ENCODE results near the gene FBXO7. TPM values are rescaled to one million over a fixed set of nuclear protein-coding genes. Genes with fewer than 3 reads are reported as not detected.

Gene FBXO7
- total and polyA plus RNA-seq, 2 experiments from 2014 or later: 82.7 to 94.2 TPM

DNA sequence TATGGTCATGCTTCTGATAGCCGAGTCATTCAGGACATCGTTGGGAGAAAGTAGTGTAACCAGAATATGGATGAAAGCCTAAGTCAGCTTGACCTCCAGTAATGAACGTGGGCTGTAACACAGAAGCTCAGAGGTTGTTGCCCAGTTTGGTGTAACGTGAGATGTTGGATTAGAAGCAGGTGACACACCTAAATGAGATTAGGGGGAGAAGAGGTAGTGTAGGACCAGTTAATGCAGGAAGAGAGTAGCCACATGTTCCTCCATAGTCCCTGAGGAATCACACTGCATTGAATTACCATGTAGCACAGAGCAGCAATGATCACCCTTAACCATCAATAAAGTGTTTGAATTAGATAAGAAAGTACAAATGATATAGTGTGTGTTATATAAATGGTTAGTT lies 20.4 kb downstream of the FBXO7 start:
- peaks cover 2% of the 10 kb centered on the region for H3K36me3 ChIP-seq (replicated peaks; ENCODE audit: insufficient read depth, low read depth)
- H2AFZ ChIP-seq: no peak overlapping the region
- H3K4me3 ChIP-seq: no peak overlapping the region
- no peaks in the 10 kb centered on the region for H3K79me2 ChIP-seq
- no peaks in the 10 kb centered on the region for H4K20me1 ChIP-seq (ENCODE audit: insufficient read depth, poor library complexity, severe bottlenecking)
- no peak overlapping the region for H3K4me2 ChIP-seq
- DNase-seq (ENCODE audit: low spot score): no peak
- 95% methylated on average over 4 of the region's 4 CpGs for WGBS (ENCODE audit: low lambda C conversion rate, missing lambda C conversion rate)
- no peak overlapping the region for H3K27ac ChIP-seq
- no peaks in the 10 kb centered on the region for H3K4me1 ChIP-seq (ENCODE audit: insufficient read depth)
- H3K27me3 ChIP-seq: no peaks in the 10 kb centered on the region
- TF ChIP-seq, protein P1, sequence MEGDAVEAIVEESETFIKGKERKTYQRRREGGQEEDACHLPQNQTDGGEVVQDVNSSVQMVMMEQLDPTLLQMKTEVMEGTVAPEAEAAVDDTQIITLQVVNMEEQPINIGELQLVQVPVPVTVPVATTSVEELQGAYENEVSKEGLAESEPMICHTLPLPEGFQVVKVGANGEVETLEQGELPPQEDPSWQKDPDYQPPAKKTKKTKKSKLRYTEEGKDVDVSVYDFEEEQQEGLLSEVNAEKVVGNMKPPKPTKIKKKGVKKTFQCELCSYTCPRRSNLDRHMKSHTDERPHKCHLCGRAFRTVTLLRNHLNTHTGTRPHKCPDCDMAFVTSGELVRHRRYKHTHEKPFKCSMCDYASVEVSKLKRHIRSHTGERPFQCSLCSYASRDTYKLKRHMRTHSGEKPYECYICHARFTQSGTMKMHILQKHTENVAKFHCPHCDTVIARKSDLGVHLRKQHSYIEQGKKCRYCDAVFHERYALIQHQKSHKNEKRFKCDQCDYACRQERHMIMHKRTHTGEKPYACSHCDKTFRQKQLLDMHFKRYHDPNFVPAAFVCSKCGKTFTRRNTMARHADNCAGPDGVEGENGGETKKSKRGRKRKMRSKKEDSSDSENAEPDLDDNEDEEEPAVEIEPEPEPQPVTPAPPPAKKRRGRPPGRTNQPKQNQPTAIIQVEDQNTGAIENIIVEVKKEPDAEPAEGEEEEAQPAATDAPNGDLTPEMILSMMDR (IDR thresholded peaks at IDR 0.05; ENCODE audit: poor library complexity): no peak
- TF ChIP-seq EZH2 (IDR thresholded peaks at IDR 0.05; ENCODE audit: borderline replicate concordance) (no peak), EZH2phosphoT487 (IDR thresholded peaks at IDR 0.05; ENCODE audit: low read depth, severe bottlenecking, unreplicated experiment) (no peak)
- H3K9me3 ChIP-seq (ENCODE audit: low read depth): no peaks in the 10 kb centered on the region
- H3K9me2 ChIP-seq (replicated peaks; ENCODE audit: insufficient read depth): no peaks in the 10 kb centered on the region

DNA sequence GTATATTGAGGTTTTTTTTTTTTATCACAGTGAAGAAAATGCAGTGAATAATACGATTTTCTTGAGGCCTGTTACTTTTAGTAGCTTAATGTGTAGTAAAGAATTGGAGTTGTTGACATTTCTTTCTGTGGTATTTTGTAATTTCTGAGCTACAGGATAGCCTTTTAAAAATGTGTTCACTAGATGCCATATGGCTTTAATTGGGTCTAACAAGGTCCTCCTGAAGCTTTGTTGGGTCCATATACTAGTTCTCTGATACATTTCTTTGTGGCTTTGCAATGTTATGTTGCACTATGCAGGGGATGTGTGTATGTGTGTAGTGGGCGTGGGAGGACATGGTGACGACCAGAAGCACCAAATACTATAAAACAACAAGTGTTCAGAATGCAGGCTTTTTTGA lies 25.1 kb downstream of the FBXO7 start:
- WGBS (ENCODE audit: low lambda C conversion rate, missing lambda C conversion rate): 85% methylated on average over 3 of the region's 3 CpGs

DNA sequence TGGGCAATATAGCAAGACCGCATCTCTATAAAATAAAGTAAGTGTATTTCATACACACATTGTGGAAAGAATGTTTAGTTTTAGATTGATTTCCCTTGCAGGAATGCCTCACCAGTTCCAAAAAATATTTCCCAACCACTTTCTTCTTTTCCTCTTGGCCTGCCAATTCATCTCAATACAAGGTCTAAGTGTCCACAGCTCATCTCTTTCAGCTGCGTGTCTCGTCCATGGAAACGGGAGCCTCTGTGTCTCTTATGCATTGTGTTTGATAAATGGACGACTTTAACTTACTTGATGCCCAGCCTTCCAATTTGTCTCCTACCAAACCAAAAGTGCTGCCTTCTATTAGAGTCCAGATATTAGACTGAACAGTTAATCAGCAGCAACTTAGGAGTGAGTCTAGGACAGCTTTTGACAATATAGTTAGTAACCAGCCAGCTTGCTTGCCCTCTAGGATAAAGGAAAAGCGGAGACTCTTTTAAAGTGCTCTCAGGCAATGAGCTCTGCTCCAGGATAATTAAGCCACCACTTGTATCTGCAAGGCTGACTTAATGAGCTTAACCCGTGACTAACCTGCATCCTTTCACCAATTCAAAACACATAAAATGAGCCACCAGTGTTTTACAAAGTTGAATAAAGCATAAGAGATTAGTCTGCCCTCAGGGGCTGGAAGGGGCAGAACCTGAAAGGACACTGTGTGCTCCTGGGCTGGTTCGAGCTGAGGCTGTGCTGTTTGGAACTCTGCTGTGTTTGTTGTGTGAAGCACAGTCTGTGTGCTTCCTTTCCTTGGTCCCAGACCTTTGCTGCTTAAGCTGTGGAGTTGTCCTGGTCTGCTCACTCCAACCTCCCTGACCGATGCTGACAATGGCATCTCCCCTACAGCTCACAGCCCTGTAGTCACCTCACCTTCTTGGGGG lies 27.5 kb downstream of the FBXO7 start:
- H4K20me1 ChIP-seq (ENCODE audit: insufficient read depth, poor library complexity, severe bottlenecking): no peaks in the 10 kb centered on the region
- H3K9me2 ChIP-seq (replicated peaks; ENCODE audit: insufficient read depth): no peaks in the 10 kb centered on the region
- no peaks in the 10 kb centered on the region for H3K4me1 ChIP-seq (ENCODE audit: insufficient read depth)
- no peaks in the 10 kb centered on the region for H3K27me3 ChIP-seq
- H3K79me2 ChIP-seq: no peaks in the 10 kb centered on the region
- no peak overlapping the region for H3K4me2 ChIP-seq
- no peak overlapping the region for H3K27ac ChIP-seq
- H3K9me3 ChIP-seq (ENCODE audit: low read depth): no peaks in the 10 kb centered on the region
- no peaks in the 10 kb centered on the region for H3K36me3 ChIP-seq (replicated peaks; ENCODE audit: insufficient read depth, low read depth)
- TF ChIP-seq EZH2 (IDR thresholded peaks at IDR 0.05; ENCODE audit: borderline replicate concordance) (no peak), EZH2phosphoT487 (IDR thresholded peaks at IDR 0.05; ENCODE audit: low read depth, severe bottlenecking, unreplicated experiment) (no peak)
- TF ChIP-seq, protein P1 (IDR thresholded peaks at IDR 0.05; ENCODE audit: poor library complexity): no peak
- no peak overlapping the region for H3K4me3 ChIP-seq
- H2AFZ ChIP-seq: no peak overlapping the region
- DNase-seq (ENCODE audit: low spot score): no peak
- WGBS (ENCODE audit: low lambda C conversion rate, missing lambda C conversion rate): 64% methylated on average over 9 of the region's 9 CpGs

More for the DNA sequence above, 25.1 kb downstream of the FBXO7 start:
- H2AFZ ChIP-seq: no peak overlapping the region
- no peaks in the 10 kb centered on the region for H3K4me1 ChIP-seq (ENCODE audit: insufficient read depth)
- H3K79me2 ChIP-seq: no peaks in the 10 kb centered on the region
- H3K4me3 ChIP-seq: no peak overlapping the region
- no peak overlapping the region for H3K27ac ChIP-seq
- no peaks in the 10 kb centered on the region for H4K20me1 ChIP-seq (ENCODE audit: insufficient read depth, poor library complexity, severe bottlenecking)
- no peak for DNase-seq (ENCODE audit: low spot score)
- H3K27me3 ChIP-seq: no peaks in the 10 kb centered on the region
- peaks cover 2% of the 10 kb centered on the region for H3K36me3 ChIP-seq (replicated peaks; ENCODE audit: insufficient read depth, low read depth)
- TF ChIP-seq, protein P1 (IDR thresholded peaks at IDR 0.05; ENCODE audit: poor library complexity): no peak
- no peak for TF ChIP-seq EZH2phosphoT487 (IDR thresholded peaks at IDR 0.05; ENCODE audit: low read depth, severe bottlenecking, unreplicated experiment)
- TF ChIP-seq EZH2 (IDR thresholded peaks at IDR 0.05; ENCODE audit: borderline replicate concordance): no peak
- H3K9me3 ChIP-seq (ENCODE audit: low read depth): no peaks in the 10 kb centered on the region
- no peaks in the 10 kb centered on the region for H3K9me2 ChIP-seq (replicated peaks; ENCODE audit: insufficient read depth)
- no peak overlapping the region for H3K4me2 ChIP-seq

Data from hepatocyte (in vitro differentiated cells).